HCT116 (cell line): ENCODE results near the gene ATXN7L1. TPM values are rescaled to one million over a fixed set of nuclear protein-coding genes. Genes with fewer than 3 reads are reported as not detected.

Source experiments
- ATAC-seq: fragments of 200-7000 bp; cut with Tn5 transposase; 2 replicates; pipeline ENCODE4 v1.9.1; 2020; ENCODE audit warnings: mild to moderate bottlenecking, moderate library complexity
- BruUV-seq: library from RNA; stranded (reverse); fragments of 400-500 nt; replicated peaks from 2 replicates; lab custom pipeline; 2021; lab: Mats Ljungman, UMichigan
- CTCF ChIA-PET: fragments of 300-600 bp; sonication (Branson Sonifier 250); formaldehyde crosslinking; loops from one replicate; lab custom pipeline; 2021; ENCODE audit warnings: antibody characterized with exemption; lab: Charles Lee
- POLR2A ChIA-PET: fragments of 300-600, 350-600 bp; sonication (Branson Sonifier 250); formaldehyde crosslinking; loops from one replicate; lab custom pipeline; 2021; ENCODE audit warnings: antibody characterized with exemption; lab: Charles Lee
- RAD21 ChIA-PET, 2 experiments: fragments of 300-600 bp; sonication (Branson Sonifier 250); formaldehyde crosslinking; loops; one replicate each; lab custom pipeline; 2023; ENCODE audit warnings: low total read pairs in 2 of 2; ENCODE audit not compliant: uncharacterized antibody in 2 of 2, unreplicated experiment in 2 of 2, low non-redundant PET in 1 of 2; lab: Charles Lee
- DNase-seq: peaks from one replicate; pipeline ENCODE4 v3.0.0-alpha.2; 2010; ENCODE audit warnings: low read depth, low spot score
- H2AFZ ChIP-seq: fragments of 200-600 bp; shearing (Covaris generic), sonication (generic); 2 replicates; pipeline ENCODE4 v1.6.1; 2017; ENCODE audit warnings: low read depth, mixed run types, mixed read lengths, antibody characterized with exemption, low read length; ENCODE audit not compliant: poor library complexity, severe bottlenecking
- H3K27ac ChIP-seq: 2 replicates; pipeline ENCODE4 v1.5.1; 2012; ENCODE audit warnings: low read depth, low read length
- H3K27me3 ChIP-seq: fragments of 200-600 bp; sonication (generic); 2 replicates; pipeline ENCODE4 v1.6.1; 2016; ENCODE audit warnings: mixed run types, low read length, mixed read lengths; ENCODE audit not compliant: insufficient read depth
- H3K36me3 ChIP-seq, 2 experiments: fragments of 200-500 bp in 1 of 2; fragments of 200-600 bp in 1 of 2; sonication (Bioruptor generic) in 1 of 2; sonication (generic) in 1 of 2; 2 replicates each; pipeline versions ENCODE4 v1.5.1 to v1.6.1; 2014 to 2016; ENCODE audit warnings: low read length in 2 of 2, inconsistent platforms in 1 of 2, mixed read lengths in 1 of 2, mixed run types in 1 of 2; ENCODE audit not compliant: insufficient read depth in 2 of 2, control insufficient read depth in 1 of 2
- H3K4me1 ChIP-seq, 2 experiments: fragments of 200-600 bp in 1 of 2; sonication (generic) in 1 of 2; 2 replicates each; pipeline versions ENCODE4 v1.5.1 to v1.6.1; 2012 to 2017; ENCODE audit warnings: low read length in 2 of 2, inconsistent platforms in 1 of 2, mild to moderate bottlenecking in 1 of 2, mixed read lengths in 1 of 2, mixed run types in 1 of 2, moderate library complexity in 1 of 2; ENCODE audit not compliant: insufficient read depth in 2 of 2, control insufficient read depth in 1 of 2
- H3K4me2 ChIP-seq: fragments of 200-600 bp; sonication (generic); 2 replicates; pipeline ENCODE4 v1.6.1; 2017; ENCODE audit warnings: mixed run types, low read length, mixed read lengths
- H3K4me3 ChIP-seq, 2 experiments: fragments of 200-600 bp in 1 of 2; sonication (generic) in 1 of 2; replicated peaks in 1 of 2; 2 replicates each; pipeline ENCODE4 v1.5.1; 2011 to 2016; ENCODE audit warnings: low read length in 2 of 2, control low read depth in 1 of 2, low read depth in 1 of 2, mild to moderate bottlenecking in 1 of 2, mixed read lengths in 1 of 2, mixed run types in 1 of 2
- H3K79me2 ChIP-seq: fragments of 200-600 bp; sonication (generic); 2 replicates; pipeline ENCODE4 v1.6.1; 2017; ENCODE audit warnings: mild to moderate bottlenecking, mixed run types, low read length, moderate library complexity, mixed read lengths; ENCODE audit not compliant: insufficient read depth
- H3K9ac ChIP-seq: fragments of 200-600 bp; sonication (generic); 2 replicates; pipeline ENCODE4 v1.6.1; 2016; ENCODE audit warnings: low read length, mixed read lengths
- H3K9me2 ChIP-seq: fragments of 200-600 bp; sonication (generic), shearing (Covaris generic); 2 replicates; pipeline ENCODE4 v1.6.1; 2017; ENCODE audit warnings: mixed run types, mild to moderate bottlenecking, moderate library complexity; ENCODE audit not compliant: insufficient read depth
- H3K9me3 ChIP-seq, 2 experiments: fragments of 200-500 bp in 1 of 2; fragments of 200-600 bp in 1 of 2; sonication (Bioruptor generic) in 1 of 2; sonication (generic) in 1 of 2; 2 replicates each; pipeline ENCODE4 v1.6.1; 2014 to 2017; ENCODE audit warnings: low read length in 2 of 2, mixed read lengths in 2 of 2, inconsistent platforms in 1 of 2, low read depth in 1 of 2, mild to moderate bottlenecking in 1 of 2, mixed run types in 1 of 2, moderate library complexity in 1 of 2; ENCODE audit not compliant: control insufficient read depth in 1 of 2, insufficient read depth in 1 of 2
- H4K20me1 ChIP-seq: fragments of 200-600 bp; sonication (generic), shearing (Covaris generic); 2 replicates; pipeline ENCODE4 v1.6.1; 2017; ENCODE audit warnings: mixed run types, mild to moderate bottlenecking, moderate library complexity; ENCODE audit not compliant: insufficient read depth
- CTCF ChIP-seq, 3 experiments: fragments of 200-600 bp in 1 of 3; sonication (generic) in 1 of 3; IDR thresholded peaks in 2 of 3; conservative IDR thresholded peaks in 1 of 3; 2 replicates each; pipeline ENCODE4 v1.5.1; 2012 to 2017; ENCODE audit warnings: low read depth in 2 of 3, low read length in 2 of 3, antibody characterized with exemption in 1 of 3, borderline replicate concordance in 1 of 3, control low read depth in 1 of 3, mild to moderate bottlenecking in 1 of 3, mixed read lengths in 1 of 3, mixed run types in 1 of 3, moderate library complexity in 1 of 3; ENCODE audit not compliant: insufficient read depth in 1 of 3
- EGR1 ChIP-seq: IDR thresholded peaks from 2 replicates; pipeline ENCODE4 v1.6.1; 2012; ENCODE audit warnings: low read depth
- ELF1 ChIP-seq: IDR thresholded peaks from 2 replicates; pipeline ENCODE4 v1.6.1; 2012; ENCODE audit warnings: low read depth, borderline replicate concordance
- EZH2 ChIP-seq: fragments of 200-600 bp; sonication (generic); IDR thresholded peaks from 2 replicates; pipeline ENCODE4 v1.6.1; 2017; ENCODE audit warnings: antibody characterized with exemption, mixed run types
- EZH2phosphoT487 ChIP-seq: fragments of 200-600 bp; IDR thresholded peaks from 2 replicates; pipeline ENCODE4 v1.6.1; 2018; ENCODE audit warnings: antibody characterized with exemption, borderline replicate concordance
- FOSL1 ChIP-seq: IDR thresholded peaks from 2 replicates; pipeline ENCODE4 v1.6.1; 2012; ENCODE audit warnings: low read depth
- POLR2AphosphoS5 ChIP-seq: IDR thresholded peaks from 2 replicates; pipeline ENCODE4 v1.6.1; 2011; ENCODE audit warnings: mild to moderate bottlenecking, low read depth, low read length, moderate library complexity
- RAD21 ChIP-seq: IDR thresholded peaks from 2 replicates; pipeline ENCODE4 v1.6.1; 2012; ENCODE audit warnings: low read depth, mild to moderate bottlenecking
- SIN3A ChIP-seq: IDR thresholded peaks from 2 replicates; pipeline ENCODE4 v1.6.1; 2012; ENCODE audit warnings: low read depth
- SP1 ChIP-seq: IDR thresholded peaks from 2 replicates; pipeline ENCODE4 v1.6.1; 2012; ENCODE audit warnings: low read depth
- SRF ChIP-seq: IDR thresholded peaks from 2 replicates; pipeline ENCODE4 v1.6.1; 2012; ENCODE audit warnings: low read depth
- TCF7L2 ChIP-seq: IDR thresholded peaks from 2 replicates; pipeline ENCODE4 v1.7.0; 2011; ENCODE audit warnings: borderline replicate concordance, inconsistent platforms; ENCODE audit not compliant: insufficient read depth, insufficient read length; ENCODE audit errors: extremely low read depth
- ZBTB33 ChIP-seq: IDR thresholded peaks from 2 replicates; pipeline ENCODE4 v1.6.1; 2011; ENCODE audit warnings: mild to moderate bottlenecking, low read length, moderate library complexity; ENCODE audit not compliant: insufficient replicate concordance; ENCODE audit errors: extremely low read depth
- ZFX ChIP-seq: fragments of 450-650 bp; IDR thresholded peaks from 2 replicates; pipeline ENCODE4 v1.6.1; 2017
- intact Hi-C: fragments of 100-400 bp; cut with micrococcal nuclease; formaldehyde crosslinking; loops from 2 replicates; pipeline ENCODE4 v1.10.0; 2022
- total RNA-seq: library from RNA; stranded (reverse); gene quantifications from one replicate; pipeline ENCODE4 v1.2.1, GENCODE V29; 2021; ENCODE audit not compliant: unreplicated experiment
- TF ChIP-seq, protein P1 (sequence below): IDR thresholded peaks from 2 replicates; pipeline ENCODE4 v1.6.1; 2012
- TF ChIP-seq, protein P2 (sequence below): IDR thresholded peaks from 2 replicates; pipeline ENCODE4 v1.6.1; 2012

ATXN7L1 gene
- total RNA-seq, 1 experiment from 2014 or later = 11.5 TPM

DNA sequence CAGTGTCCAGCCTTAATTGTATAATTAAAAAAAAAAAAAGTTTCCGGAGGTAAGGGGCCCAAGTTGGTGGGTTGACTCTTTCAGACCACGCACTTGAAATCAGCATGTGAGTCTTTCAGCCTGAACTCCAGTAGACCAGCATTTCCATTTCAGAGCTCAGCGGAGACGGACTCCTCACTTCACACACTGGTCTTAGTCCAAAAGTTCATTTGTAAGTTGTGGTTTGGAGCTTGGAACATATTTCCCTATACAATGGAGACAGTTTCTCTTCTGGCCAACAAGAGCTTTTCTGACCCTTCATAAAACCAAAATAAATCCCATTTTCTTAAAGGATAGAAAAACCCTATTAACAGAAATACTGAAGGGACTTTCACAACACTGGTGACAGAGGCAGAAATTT is 41.0 kb downstream of the ATXN7L1 start (continued):
- TF ChIP-seq ZBTB33 (no peak), EZH2phosphoT487 (no peak), EZH2 (no peak), SRF (no peak), TCF7L2 (no peak), CTCF (IDR thresholded peaks at IDR 0.05 in 2 of 3, conservative IDR thresholded peaks at IDR 0.05 in 1 of 3; ENCODE audit: borderline replicate concordance in 1 of 3, insufficient read depth in 1 of 3, low read depth in 2 of 3, low read length in 2 of 3) (no peak), SP1 (no peak), FOSL1 (no peak), EGR1 (no peak)

DNA sequence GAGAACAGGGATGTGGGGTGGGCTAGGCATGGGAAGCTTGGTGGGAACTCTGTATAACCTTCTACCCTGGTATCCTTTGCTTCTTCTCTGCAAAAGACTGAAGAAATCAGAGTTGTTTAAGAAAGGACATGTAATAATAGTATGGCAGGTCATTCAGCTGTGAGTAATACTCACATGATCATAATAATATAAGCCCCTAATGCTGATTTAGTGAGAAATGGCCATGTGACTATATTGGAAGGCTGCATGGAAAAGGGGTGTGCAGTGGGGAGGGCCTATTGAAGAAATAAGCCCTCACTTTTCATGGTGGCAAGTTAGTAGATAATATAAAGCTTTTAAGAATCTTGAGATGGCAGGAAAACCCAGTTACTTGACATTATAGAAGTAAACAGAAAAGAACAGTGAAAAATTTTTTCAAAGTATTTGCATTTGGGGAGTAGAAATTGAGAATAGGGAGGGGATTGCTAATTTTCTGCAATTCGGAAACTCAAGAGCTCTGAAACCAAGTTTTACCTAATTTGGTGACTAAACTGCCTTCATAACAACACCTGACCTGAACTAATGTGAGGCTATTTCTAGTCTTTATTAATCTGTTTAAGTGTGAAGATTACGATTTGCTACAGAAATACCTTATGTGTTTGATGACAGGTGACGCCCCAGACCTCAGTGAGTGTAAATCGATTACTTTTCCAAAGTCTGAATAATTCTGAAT is 44.4 kb downstream of the ATXN7L1 start:
- ChIA-PET RAD21 (no interaction called here), POLR2A (no interaction called here), CTCF (interaction anchor here (1.1 kb wide), 1 partner anchor 197 kb away, joined by 5 read pairs; no protein-coding TSS in a partner anchor)
- H3K79me2 ChIP-seq = no peaks in the 10 kb centered on the region
- H3K9me3 ChIP-seq = no peaks in the 10 kb centered on the region
- H3K9me2 ChIP-seq = no peaks in the 10 kb centered on the region
- ATAC-seq (no peak), DNase-seq (no peak)
- no peaks in the 10 kb centered on the region for H4K20me1 ChIP-seq
- peak overlapping the region; percentile 78 for H3K4me2 ChIP-seq
- no peak overlapping the region for H3K4me3 ChIP-seq
- peaks cover 49 to 58% of the 10 kb centered on the region in 2 experiments for H3K4me1 ChIP-seq
- TF ChIP-seq RAD21 (no peak), ELF1 (no peak), ZBTB33 (no peak), TCF7L2 (no peak), SIN3A (no peak), SRF (no peak), SP1 (no peak), EGR1 (no peak), EZH2 (no peak), POLR2AphosphoS5 (no peak), ZFX (no peak), EZH2phosphoT487 (no peak)
- TF ChIP-seq, protein P1, sequence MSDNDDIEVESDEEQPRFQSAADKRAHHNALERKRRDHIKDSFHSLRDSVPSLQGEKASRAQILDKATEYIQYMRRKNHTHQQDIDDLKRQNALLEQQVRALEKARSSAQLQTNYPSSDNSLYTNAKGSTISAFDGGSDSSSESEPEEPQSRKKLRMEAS = no peak
- TF ChIP-seq, protein P2, sequence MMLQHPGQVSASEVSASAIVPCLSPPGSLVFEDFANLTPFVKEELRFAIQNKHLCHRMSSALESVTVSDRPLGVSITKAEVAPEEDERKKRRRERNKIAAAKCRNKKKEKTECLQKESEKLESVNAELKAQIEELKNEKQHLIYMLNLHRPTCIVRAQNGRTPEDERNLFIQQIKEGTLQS = no peak
- H2AFZ ChIP-seq = no peak overlapping the region
- no peaks in the 10 kb centered on the region for H3K27me3 ChIP-seq
- no peak overlapping the region for H3K9ac ChIP-seq
- H3K36me3 ChIP-seq = no peaks in the 10 kb centered on the region
- no peak overlapping the region for H3K27ac ChIP-seq
- intact Hi-C loops = loop anchor here (2.0 kb wide), 1 partner anchor 45 kb away; the partner anchor contains the start of gene ATXN7L1
- BruUV-seq = no TSS peak
